Large intestine (tissue), 3 donors: ENCODE measurements around the gene DEDD. TPM values are rescaled to one million over a fixed set of nuclear protein-coding genes. Genes with fewer than 3 reads are reported as not detected.

Experiments used
- DNase-seq, 2 donors: peaks; one replicate each; pipeline versions ENCODE4 v3.0.0 to v3.0.0-alpha.2; 2013
- H3K27ac ChIP-seq: one replicate; pipeline ENCODE4 v1.5.1; 2013; ENCODE audit warnings: low read length
- H3K27me3 ChIP-seq: 2 replicates; pipeline ENCODE4 v1.6.1; 2013; ENCODE audit warnings: low read length; ENCODE audit not compliant: control insufficient read depth, insufficient read depth
- H3K36me3 ChIP-seq: 2 replicates; pipeline ENCODE4 v1.6.1; 2013; ENCODE audit warnings: low read length; ENCODE audit not compliant: control insufficient read depth, insufficient read depth
- H3K4me1 ChIP-seq: one replicate; pipeline ENCODE4 v1.6.1; 2013; ENCODE audit warnings: low read length; ENCODE audit not compliant: control insufficient read depth, insufficient read depth
- H3K4me3 ChIP-seq: one replicate; pipeline ENCODE4 v1.5.1; 2013; ENCODE audit warnings: low read length
- H3K9me3 ChIP-seq: one replicate; pipeline ENCODE4 v1.6.1; 2013; ENCODE audit warnings: mild to moderate bottlenecking, low read depth, low read length, moderate library complexity; ENCODE audit not compliant: control insufficient read depth
- WGBS: methylation state at CpG from one replicate; pipeline ENCODE4 v1.1.5; 2013; ENCODE audit warnings: low lambda C conversion rate; ENCODE audit not compliant: insufficient coverage; 5-methylcytosine and 5-hydroxymethylcytosine counted together
- polyA plus RNA-seq: library from polyadenylated mRNA; unstranded; fragments of 120-200 nt; gene quantifications from one replicate; pipeline ENCODE4 v1.2.1, GENCODE V29; 2013

Gene DEDD
- polyA plus RNA-seq, 1 donor = 33.0 TPM

GRCh38 chr1:161095230-161095629, 37.2 kb downstream of the DEDD start:
- peaks cover 3% of the 10 kb centered on the region for H3K9me3 ChIP-seq
- H3K27me3 ChIP-seq = no peaks in the 10 kb centered on the region
- H3K36me3 ChIP-seq = peaks cover 6% of the 10 kb centered on the region
- H3K4me3 ChIP-seq = no peak overlapping the region
- H3K4me1 ChIP-seq = peaks cover 8% of the 10 kb centered on the region
- 100% methylated on average over 6 of the region's 6 CpGs for WGBS
- DNase-seq = no peak
- H3K27ac ChIP-seq = no peak overlapping the region

- DNase-seq = no peak
- Histone ChIP-seq H3K9me3 (peaks cover 3% of the 10 kb centered on the region), H3K4me1 (peaks cover 13% of the 10 kb centered on the region), H3K36me3 (no peaks in the 10 kb centered on the region), H3K4me3 (no peak overlapping the region), H3K27ac (no peak overlapping the region), H3K27me3 (no peaks in the 10 kb centered on the region)
- 100% methylated on average over 1 of the region's 14 CpGs for WGBS
These were observed 38.0 kb downstream of the DEDD start for GRCh38 chr1:161094481-161094880.

GRCh38 chr1:161092621-161093028, 39.8 kb downstream of the DEDD start:
- H3K27ac ChIP-seq = no peak overlapping the region
- no peak overlapping the region for H3K4me3 ChIP-seq
- peaks cover 13% of the 10 kb centered on the region for H3K4me1 ChIP-seq
- DNase-seq = no peak
- H3K9me3 ChIP-seq = peaks cover 2% of the 10 kb centered on the region
- WGBS = no CpG with 5 or more reads among the region's 3 CpGs
- H3K36me3 ChIP-seq = no peaks in the 10 kb centered on the region
- no peaks in the 10 kb centered on the region for H3K27me3 ChIP-seq

GRCh38 chr1:161091796-161092507, 40.5 kb downstream of the DEDD start:
- Histone ChIP-seq H3K27me3 (no peaks in the 10 kb centered on the region), H3K4me1 (peaks cover 9% of the 10 kb centered on the region), H3K4me3 (no peak overlapping the region), H3K36me3 (no peaks in the 10 kb centered on the region), H3K9me3 (no peaks in the 10 kb centered on the region), H3K27ac (no peak overlapping the region)
- WGBS = no CpG with 5 or more reads among the region's 7 CpGs
- DNase-seq = no peak

GRCh38 chr1:161091093-161091492, 41.4 kb downstream of the DEDD start:
- H3K4me1 ChIP-seq = peaks cover 14% of the 10 kb centered on the region
- WGBS = no CpG with 5 or more reads among the region's 5 CpGs

GRCh38 chr1:161090617-161091016, 41.9 kb downstream of the DEDD start:
- H3K4me1 ChIP-seq = peaks cover 15% of the 10 kb centered on the region
- no peaks in the 10 kb centered on the region for H3K27me3 ChIP-seq
- no peaks in the 10 kb centered on the region for H3K9me3 ChIP-seq
- WGBS = 86% methylated on average over 2 of the region's 3 CpGs
- DNase-seq = no peak
- H3K27ac ChIP-seq = no peak overlapping the region
- H3K4me3 ChIP-seq = no peak overlapping the region
- no peaks in the 10 kb centered on the region for H3K36me3 ChIP-seq

More at GRCh38 chr1:161091093-161091492, 41.4 kb downstream of the DEDD start:
- no peak for DNase-seq
- H3K27ac ChIP-seq = no peak overlapping the region
- no peak overlapping the region for H3K4me3 ChIP-seq
- no peaks in the 10 kb centered on the region for H3K27me3 ChIP-seq
- H3K9me3 ChIP-seq = no peaks in the 10 kb centered on the region
- no peaks in the 10 kb centered on the region for H3K36me3 ChIP-seq

GRCh38 chr1:161089938-161090337, 42.5 kb downstream of the DEDD start:
- no CpG with 5 or more reads among the region's 5 CpGs for WGBS
- no peak for DNase-seq
- H3K27ac ChIP-seq = no peak overlapping the region

GRCh38 chr1:161089251-161089924, 43.1 kb downstream of the DEDD start, which contains the start of gene NECTIN4:
TSS of gene NECTIN4 (minus strand) at chr1:161089558. CDS start at chr1:161089296, 262 bp downstream.
- Histone ChIP-seq H3K4me3 (no peak within 1 kb of the TSS), H3K9me3 (no peaks in the 10 kb centered on the region), H3K27me3 (no peaks in the 10 kb centered on the region), H3K36me3 (no peaks in the 10 kb centered on the region), H3K4me1 (peaks cover 23% of the 10 kb centered on the region), H3K27ac (no peak within 1 kb of the TSS)
- DNase-seq = peak; percentile 57 to 73
- WGBS = no CpG with 5 or more reads among the region's 22 CpGs

More at GRCh38 chr1:161089938-161090337, 42.5 kb downstream of the DEDD start:
- Histone ChIP-seq H3K9me3 (no peaks in the 10 kb centered on the region), H3K4me3 (no peak overlapping the region), H3K4me1 (peaks cover 18% of the 10 kb centered on the region), H3K36me3 (no peaks in the 10 kb centered on the region), H3K27me3 (no peaks in the 10 kb centered on the region)

- no CpG with 5 or more reads among the region's 3 CpGs for WGBS
- H3K27ac ChIP-seq = no peak overlapping the region
- DNase-seq = no peak
These were observed 43.8 kb downstream of the DEDD start for GRCh38 chr1:161088587-161089110.

GRCh38 chr1:161086457-161086856, 46.0 kb downstream of the DEDD start:
- Histone ChIP-seq H3K4me1 (peaks cover 41% of the 10 kb centered on the region), H3K27me3 (no peaks in the 10 kb centered on the region), H3K27ac (no peak overlapping the region), H3K9me3 (no peaks in the 10 kb centered on the region), H3K36me3 (no peaks in the 10 kb centered on the region), H3K4me3 (no peak overlapping the region)
- DNase-seq = no peak
- WGBS = no CpG with 5 or more reads among the region's 4 CpGs

More at GRCh38 chr1:161088587-161089110, 43.8 kb downstream of the DEDD start:
- Histone ChIP-seq H3K36me3 (no peaks in the 10 kb centered on the region), H3K9me3 (no peaks in the 10 kb centered on the region), H3K27me3 (no peaks in the 10 kb centered on the region), H3K4me1 (peaks cover 31% of the 10 kb centered on the region), H3K4me3 (no peak overlapping the region)
